LoVo (cell line): ENCODE measurements around the gene SGSM2.

Experiments
- DNase-seq: peaks from one replicate; pipeline ENCODE4 v3.0.0-alpha.2; 2016; ENCODE audit warnings: low spot score

The SGSM2 gene

GRCh38 chr17:2336215-2336851 lies 968 bp upstream of the SGSM2 start, which contains the start of gene TSR1:
TSR1 (minus strand) TSS chr17:2336457; CDS start chr17:2336427, 30 bp downstream.
- DNase-seq, result peak; percentile 90

GRCh38 chr17:2337544-2338314 lies 428 bp downstream of the SGSM2 start:
- peak; percentile 61 for DNase-seq

DNA sequence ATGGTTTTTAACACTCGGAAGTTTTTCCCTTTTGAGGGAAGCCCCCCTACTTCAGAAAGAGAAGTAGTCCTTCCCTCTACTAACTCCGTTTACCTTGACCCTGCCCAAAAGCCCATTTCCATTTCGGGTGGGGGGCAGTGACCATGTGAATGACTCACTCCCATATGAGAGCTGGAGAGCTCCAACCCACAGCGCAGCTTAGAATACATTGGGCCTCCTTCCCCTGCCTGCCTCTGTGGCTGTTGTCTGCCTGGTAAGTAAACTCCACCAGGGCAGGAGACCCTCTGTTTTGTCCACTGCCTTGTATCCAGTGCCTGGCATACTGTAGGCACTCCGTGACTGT lies 985 bp downstream of the SGSM2 start:
- DNase-seq, result no peak

DNA sequence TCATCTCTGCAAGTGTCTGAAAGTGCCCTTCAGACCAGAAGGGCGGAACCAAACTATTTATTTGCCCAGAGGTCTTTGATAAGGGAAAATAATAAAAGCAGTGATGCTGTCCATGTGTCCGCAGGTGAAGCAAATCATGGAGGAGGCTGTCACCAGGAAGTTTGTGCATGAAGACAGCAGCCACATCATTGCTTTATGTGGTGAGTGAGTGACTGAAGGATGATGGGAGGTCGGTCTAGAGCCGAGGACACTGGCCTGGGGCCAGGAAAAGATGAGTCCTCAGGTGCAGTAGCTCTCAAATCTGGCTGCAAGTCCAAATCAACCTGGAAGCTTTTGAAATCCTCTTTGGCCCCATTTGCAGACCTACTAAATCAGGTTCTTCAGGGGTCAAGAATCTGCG lies 6.1 kb downstream of the SGSM2 start:
- DNase-seq, result no peak

- DNase-seq, result no peak
These were observed 7.2 kb downstream of the SGSM2 start for GRCh38 chr17:2344528-2344927.

DNA sequence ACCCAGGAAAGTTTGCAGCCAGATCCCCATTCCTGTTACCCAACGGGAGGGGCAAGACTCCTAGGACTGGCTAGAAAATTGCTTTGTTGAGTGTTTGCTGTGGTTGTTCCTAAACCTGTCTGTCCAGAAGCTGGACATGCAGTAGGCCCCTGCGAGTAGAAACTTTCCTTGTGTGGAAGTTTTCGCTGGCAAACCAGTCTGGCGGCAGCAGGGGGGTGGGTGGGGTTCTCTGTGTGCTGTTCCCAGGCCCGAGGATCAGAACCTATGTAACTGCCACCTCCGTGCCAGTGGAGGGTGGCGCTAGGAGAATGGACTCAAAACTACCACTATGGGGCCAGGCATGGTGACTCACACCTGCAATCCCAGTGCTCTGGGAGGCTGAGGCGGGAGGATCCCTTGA lies 9.2 kb downstream of the SGSM2 start:
- no peak for DNase-seq

GRCh38 chr17:2347805-2348685 lies 10.7 kb downstream of the SGSM2 start:
- no peak for DNase-seq

DNA sequence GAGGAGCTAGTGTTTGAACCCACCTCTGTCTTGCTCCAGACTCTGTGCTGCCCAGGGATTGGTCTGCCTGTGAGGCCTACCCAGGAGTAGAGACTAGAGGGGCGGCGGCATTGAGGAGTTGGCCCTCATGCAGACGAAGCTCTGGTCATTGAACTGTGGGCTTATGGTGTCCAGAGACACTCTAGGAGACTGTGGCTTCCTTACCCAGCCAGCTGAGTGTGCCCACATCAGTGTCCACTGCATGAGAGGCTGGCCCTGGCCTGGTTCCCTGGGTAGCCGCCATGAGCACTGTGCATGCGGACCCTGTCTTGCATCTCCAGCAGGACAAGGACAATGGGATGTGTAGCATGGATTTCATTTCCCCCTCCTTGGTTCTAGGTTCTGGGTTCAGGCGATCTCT lies 14.0 kb downstream of the SGSM2 start:
- DNase-seq, result no peak

DNA sequence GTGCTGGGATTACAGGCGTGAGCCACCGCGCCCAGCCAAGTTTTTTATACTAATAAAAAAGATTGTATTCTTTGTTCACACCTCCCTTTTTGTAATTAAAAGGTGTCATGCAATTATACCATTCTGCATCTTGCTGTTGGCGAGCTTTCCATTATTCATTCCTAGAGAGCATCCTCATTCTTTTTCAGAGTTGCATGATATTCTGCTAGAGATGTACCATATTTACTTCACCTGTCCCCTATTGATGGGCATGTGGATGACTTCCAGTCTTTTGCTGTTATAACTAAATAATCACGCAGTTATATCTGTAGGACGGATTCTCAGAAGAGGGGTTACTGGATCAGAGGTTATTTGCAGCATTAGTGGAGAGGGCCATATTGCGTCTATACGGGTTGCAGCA lies 17.0 kb downstream of the SGSM2 start:
- no peak for DNase-seq

GRCh38 chr17:2357237-2357636 lies 19.9 kb downstream of the SGSM2 start:
- DNase-seq, result no peak

- no peak for DNase-seq
These were observed 20.7 kb downstream of the SGSM2 start for GRCh38 chr17:2357931-2358434.

DNA sequence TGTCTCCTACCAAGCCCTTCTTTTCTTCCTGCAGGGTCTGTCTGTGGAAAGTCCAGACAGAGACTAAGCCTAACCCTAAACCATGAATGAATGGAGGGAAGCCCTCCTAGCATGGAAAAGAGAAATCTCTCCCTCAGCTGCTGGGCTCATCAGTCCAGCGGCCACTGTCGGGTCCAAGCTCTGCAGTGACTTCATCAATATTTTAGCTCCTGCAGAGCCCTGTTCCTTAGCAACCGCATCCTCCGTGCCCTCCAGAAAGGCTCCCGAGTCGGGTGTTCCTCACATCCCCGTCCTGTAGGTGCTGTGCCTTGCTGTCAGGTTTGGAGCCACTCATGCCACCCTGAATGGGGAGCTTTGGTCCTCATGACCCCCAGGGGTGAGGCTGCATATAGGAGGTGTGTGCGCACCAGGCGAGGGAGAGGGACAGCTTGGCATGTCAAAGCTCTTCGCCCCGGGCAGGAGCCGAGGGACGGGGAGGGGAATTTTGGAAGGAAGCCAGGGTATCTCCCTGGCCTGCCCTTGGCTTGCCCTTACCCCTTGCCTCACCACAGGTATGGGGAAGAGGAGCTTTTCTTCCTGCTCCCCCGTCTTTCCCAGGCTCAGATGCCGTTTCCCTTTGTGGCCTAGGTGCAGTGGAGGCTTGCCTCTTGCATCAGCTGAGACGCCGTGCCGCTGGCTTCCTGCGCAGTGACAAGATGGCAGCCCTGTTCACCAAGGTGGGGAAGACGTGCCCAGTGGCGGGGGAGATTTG lies 23.9 kb downstream of the SGSM2 start:
- DNase-seq, result no peak

- no peak for DNase-seq
These were observed 24.7 kb downstream of the SGSM2 start for GRCh38 chr17:2362016-2362415.

- DNase-seq, result no peak
These were observed 25.1 kb downstream of the SGSM2 start for GRCh38 chr17:2362416-2362815.

- no peak for DNase-seq
These were observed 25.6 kb downstream of the SGSM2 start for GRCh38 chr17:2362881-2363280.

GRCh38 chr17:2363318-2363717 lies 26.0 kb downstream of the SGSM2 start:
- DNase-seq, result no peak

GRCh38 chr17:2363851-2364762 lies 26.8 kb downstream of the SGSM2 start:
- DNase-seq, result no peak

- DNase-seq, result no peak
These were observed 27.4 kb downstream of the SGSM2 start for GRCh38 chr17:2364763-2365116.

- no peak for DNase-seq
These were observed 27.8 kb downstream of the SGSM2 start for GRCh38 chr17:2365132-2365531.

GRCh38 chr17:2366747-2367494 lies 29.6 kb downstream of the SGSM2 start:
- DNase-seq, result no peak
